NCI-H2171 (cell line): Measurements from ENCODE around the gene KRT7.

Experiments
- DNase-seq: peaks from one replicate; lab custom pipeline; 2025; lab: John Stamatoyannopoulos, UW

Gene KRT7

GRCh38 chr12:52199294-52199919, 33.6 kb upstream of the KRT7 start:
- DNase-seq: no peak

DNA sequence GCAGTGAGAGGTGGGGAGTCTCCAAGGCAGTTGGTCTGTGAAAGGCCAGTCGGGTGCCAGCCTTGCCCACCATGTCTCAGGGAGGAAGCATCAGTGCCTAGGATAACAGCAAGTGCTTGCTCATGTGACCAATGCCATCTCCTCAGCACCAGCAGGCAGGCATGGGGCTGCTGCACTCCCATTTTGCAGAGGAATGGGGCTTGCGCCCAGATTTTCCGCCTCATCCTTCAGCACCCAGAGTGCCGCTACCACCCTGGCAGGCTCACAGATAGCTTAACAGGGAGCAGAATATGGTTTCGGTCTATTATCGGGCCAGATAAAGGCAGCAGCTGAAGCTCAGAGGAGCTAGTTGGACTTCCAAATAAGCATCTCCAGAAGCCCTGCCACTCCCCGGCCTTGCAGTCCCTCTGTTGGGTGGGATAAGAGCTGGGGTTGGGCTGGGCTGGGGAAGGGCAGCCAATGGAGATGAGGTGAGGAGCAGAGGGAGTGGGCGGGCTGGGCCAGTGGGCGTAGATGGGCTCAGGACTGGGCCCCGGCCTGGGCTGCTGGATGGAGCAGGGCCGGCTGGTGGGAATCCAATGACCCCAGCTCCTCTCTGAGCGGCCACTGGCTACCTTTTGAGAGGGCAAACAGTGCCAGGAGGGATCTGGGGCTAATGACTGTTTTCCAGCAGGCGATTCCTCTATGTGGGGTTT, 32.8 kb upstream of the KRT7 start:
- no peak for DNase-seq

DNA sequence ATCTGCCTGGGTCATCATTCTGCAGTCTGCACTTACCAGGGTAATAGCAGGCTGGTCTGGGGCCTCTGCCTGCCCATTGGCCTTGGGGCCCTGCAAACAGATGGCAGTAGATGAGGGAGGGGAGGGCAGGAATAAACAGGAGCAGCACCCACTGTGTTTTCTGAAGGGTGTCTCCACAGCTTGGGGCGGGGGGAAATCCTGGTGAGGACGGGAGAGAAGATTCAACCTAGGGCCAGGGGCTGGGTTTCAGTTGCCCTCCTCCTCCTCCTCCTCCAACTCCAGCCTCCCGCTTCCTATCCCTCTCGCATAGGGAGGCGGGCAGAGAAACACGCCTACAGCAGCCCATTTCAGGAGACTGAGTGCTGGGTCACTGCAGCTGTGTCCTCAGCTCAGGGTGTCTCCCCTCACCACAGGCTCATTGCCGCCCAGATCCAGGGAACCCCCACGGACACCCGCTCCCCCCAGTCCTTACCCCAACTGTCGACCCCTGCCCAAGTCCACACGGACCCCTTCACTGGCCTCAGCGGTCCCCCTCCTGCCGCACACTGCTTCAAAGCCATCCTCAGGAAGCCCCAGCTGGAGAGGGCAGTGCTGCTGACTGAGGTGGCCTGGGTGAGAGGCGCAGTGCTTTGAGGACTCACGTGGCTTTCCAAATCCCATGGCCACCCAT, 32.1 kb upstream of the KRT7 start:
- DNase-seq: no peak

DNA sequence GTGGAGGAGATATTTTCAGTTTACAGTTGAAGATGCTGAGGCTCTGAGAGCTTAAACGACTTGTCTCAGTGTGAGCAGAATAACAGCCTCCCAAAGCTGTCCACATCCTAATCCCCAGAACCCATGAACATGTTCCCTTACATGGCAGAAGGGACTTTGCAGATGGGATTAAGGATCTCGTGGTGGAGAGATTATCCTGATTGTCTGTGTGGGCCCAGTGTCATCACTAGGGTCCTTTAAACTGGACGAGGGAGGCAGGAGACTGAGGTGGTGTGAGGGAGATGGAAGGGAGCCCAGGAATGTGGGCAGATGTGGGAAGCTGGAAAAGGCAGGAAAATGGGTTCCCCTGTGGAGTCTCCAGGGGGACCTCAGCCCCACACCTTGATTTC, 31.6 kb upstream of the KRT7 start:
- DNase-seq: no peak

GRCh38 chr12:52202361-52203078, 30.5 kb upstream of the KRT7 start:
- DNase-seq: no peak

GRCh38 chr12:52203079-52203921, 29.7 kb upstream of the KRT7 start:
- no peak for DNase-seq

GRCh38 chr12:52204095-52204930, 28.7 kb upstream of the KRT7 start:
- DNase-seq: no peak

GRCh38 chr12:52204931-52205505, 28.0 kb upstream of the KRT7 start:
- no peak for DNase-seq

- no peak for DNase-seq
Observed at GRCh38 chr12:52205612-52206303, 27.3 kb upstream of the KRT7 start.

GRCh38 chr12:52206304-52207040, 26.6 kb upstream of the KRT7 start:
- no peak for DNase-seq

DNA sequence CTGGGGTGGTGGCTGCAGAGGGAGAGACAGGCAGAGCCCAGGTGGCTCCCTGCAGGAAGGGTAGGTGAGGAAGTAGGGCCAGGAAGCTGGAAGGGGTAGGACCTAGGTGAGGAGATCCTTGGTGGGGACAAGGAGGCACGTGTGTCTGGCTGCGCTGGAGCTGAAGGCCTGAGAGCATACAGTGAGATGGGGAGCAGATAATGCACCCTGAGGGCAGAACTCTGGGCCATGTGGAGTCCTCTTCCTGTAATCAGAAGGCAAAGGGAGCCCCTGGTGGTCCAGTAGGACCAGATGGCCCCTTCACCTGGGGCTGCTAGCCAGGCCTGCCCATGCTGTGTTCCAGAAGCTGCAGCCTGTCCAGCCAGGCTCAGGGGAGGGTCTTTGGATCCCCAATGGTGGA, 25.9 kb upstream of the KRT7 start:
- no peak for DNase-seq

GRCh38 chr12:52207895-52208294, 25.1 kb upstream of the KRT7 start:
- peak; percentile 39 for DNase-seq

- DNase-seq: no peak
Observed at GRCh38 chr12:52208424-52209165, 24.4 kb upstream of the KRT7 start.

DNA sequence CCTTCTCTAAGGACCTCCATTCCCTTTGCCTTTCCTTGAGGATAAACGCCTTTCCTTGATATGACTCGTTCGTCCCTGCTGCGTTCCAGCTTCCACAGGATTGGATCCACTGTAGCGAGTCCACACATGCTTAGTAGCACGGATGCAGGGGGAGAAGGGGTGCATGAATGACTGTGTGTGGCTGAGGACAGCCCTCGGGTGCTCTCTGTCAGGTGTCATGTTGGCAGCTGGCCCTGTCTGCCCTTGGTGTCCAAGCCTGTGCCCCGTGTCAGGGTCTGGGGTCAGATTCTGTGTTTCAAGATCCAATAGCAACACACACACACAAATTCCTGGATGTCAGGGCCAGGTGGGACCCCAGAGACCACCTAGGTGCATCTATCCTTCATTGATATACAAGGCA, 23.7 kb upstream of the KRT7 start:
- DNase-seq: no peak

DNA sequence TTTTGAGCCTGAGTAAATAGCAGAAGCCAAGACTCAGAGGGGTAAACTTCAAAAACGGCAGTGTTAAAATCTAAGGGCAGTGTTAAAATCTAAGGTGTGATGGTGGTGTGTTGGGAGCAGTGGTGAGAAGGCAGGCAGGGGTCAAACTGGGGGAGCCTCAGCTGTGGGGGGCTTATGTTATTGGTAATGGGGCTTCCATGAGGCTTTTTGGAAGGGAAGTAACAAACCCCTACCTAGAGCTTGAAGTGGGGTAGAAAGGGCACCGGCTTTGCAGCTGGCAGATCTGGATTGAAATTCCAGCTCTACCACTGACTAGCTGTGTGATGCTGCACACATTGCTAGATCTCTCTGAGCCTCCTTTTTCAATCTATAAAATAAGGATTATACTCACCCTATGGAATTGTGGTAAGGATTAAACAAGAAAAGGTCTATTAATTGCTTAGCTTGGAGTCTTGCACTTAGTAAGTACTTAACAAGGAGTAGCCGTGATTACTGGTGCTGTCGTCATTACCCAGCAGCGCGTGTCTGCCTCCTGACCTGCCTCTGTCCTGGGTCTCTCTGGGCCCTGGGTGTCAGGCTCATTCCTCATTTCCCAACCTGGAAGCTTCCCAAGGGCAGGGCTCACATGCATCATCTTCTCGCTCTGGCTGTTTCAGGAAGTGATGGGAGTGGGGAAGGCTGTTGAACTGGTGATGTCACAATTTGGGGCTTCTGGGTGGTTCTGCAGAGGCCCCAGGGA, 22.7 kb upstream of the KRT7 start:
- no peak for DNase-seq

GRCh38 chr12:52210925-52211650, 22.0 kb upstream of the KRT7 start:
- DNase-seq: no peak
